HG02943 (cell line): ENCODE measurements around the gene CAPN15.
"Not testable (repeated sequence)": the region's sequence is repeated elsewhere in the genome, so short reads cannot be mapped to it uniquely, and the experiment has no call there.

Experiments
- ATAC-seq: cut with Tn5 transposase; IDR thresholded peaks from one replicate; pipeline ENCODE4 v1.9.1; 2021; ENCODE audit warnings: mild to moderate bottlenecking, low read depth, moderate library complexity; ENCODE audit not compliant: unreplicated experiment

The CAPN15 gene

GRCh38 chr16:588889-589657, 61.6 kb downstream of the CAPN15 start:
- ATAC-seq, result peak; percentile 76

GRCh38 chr16:589658-590187, 62.2 kb downstream of the CAPN15 start, which contains the start of gene RAB40C:
Gene RAB40C, plus strand, starts transcription at chr16:590066. Its CDS starts 226 bp downstream, at chr16:590292.
- peak; percentile 66 for ATAC-seq

- no peak for ATAC-seq
Observed at GRCh38 chr16:590188-590814, 62.8 kb downstream of the CAPN15 start.

- no peak for ATAC-seq
Observed at GRCh38 chr16:590815-591200, 63.3 kb downstream of the CAPN15 start.

- no peak for ATAC-seq
Observed at GRCh38 chr16:591231-591630, 63.7 kb downstream of the CAPN15 start.

- no peak for ATAC-seq
Observed at GRCh38 chr16:591892-592517, 64.5 kb downstream of the CAPN15 start.

GRCh38 chr16:592518-593306, 65.2 kb downstream of the CAPN15 start:
- ATAC-seq, result no peak

- no peak for ATAC-seq
Observed at GRCh38 chr16:593406-593805, 65.9 kb downstream of the CAPN15 start.

- no peak for ATAC-seq
Observed at GRCh38 chr16:593807-594206, 66.3 kb downstream of the CAPN15 start.

- no peak for ATAC-seq
Observed at GRCh38 chr16:595094-595528, 67.6 kb downstream of the CAPN15 start.

- ATAC-seq, result no peak
Observed at GRCh38 chr16:595942-596735, 68.6 kb downstream of the CAPN15 start.

GRCh38 chr16:596736-597060, 69.2 kb downstream of the CAPN15 start:
- ATAC-seq, result no peak

GRCh38 chr16:597655-598054, 70.1 kb downstream of the CAPN15 start:
- ATAC-seq, result not testable (repeated sequence)

GRCh38 chr16:598823-599739, 71.6 kb downstream of the CAPN15 start:
- no peak for ATAC-seq

GRCh38 chr16:600781-601180, 73.3 kb downstream of the CAPN15 start:
- no peak for ATAC-seq

GRCh38 chr16:603933-604332, 76.4 kb downstream of the CAPN15 start:
- ATAC-seq, result no peak
